Spleen (tissue), 11 donors: Measurements from ENCODE around the gene RBM23. TPM values are rescaled to one million over a fixed set of nuclear protein-coding genes. Genes with fewer than 3 reads are reported as not detected.

Source experiments
- DNase-seq: peaks from one replicate; pipeline ENCODE4 v3.0.0-alpha.2; 2020
- H3K27ac ChIP-seq, 8 donors: fragments of 200-600 bp; sonication (generic) in 7 of 8; 1 replicate in 4 of 8; 2 replicates in 4 of 8; pipeline versions ENCODE4 v1.5.0 to v1.8.0; 2016 to 2021; ENCODE audit warnings: inconsistent platforms in 4 of 8, mild to moderate bottlenecking in 4 of 8, moderate library complexity in 1 of 8
- H3K27me3 ChIP-seq, 7 donors: fragments of 200-600 bp; sonication (generic) in 6 of 7; replicated peaks in 1 of 7; 1 replicate in 4 of 7; 2 replicates in 3 of 7; pipeline versions ENCODE4 v1.5.0 to v1.8.0; 2016 to 2021; ENCODE audit warnings: inconsistent platforms in 3 of 7, mild to moderate bottlenecking in 1 of 7
- H3K36me3 ChIP-seq, 6 donors: fragments of 200-600 bp; sonication (generic) in 5 of 6; 1 replicate in 4 of 6; 2 replicates in 2 of 6; pipeline versions ENCODE4 v1.5.0 to v1.8.0; 2016 to 2021; ENCODE audit warnings: inconsistent platforms in 2 of 6
- H3K4me1 ChIP-seq, 6 donors: fragments of 200-600 bp; sonication (generic) in 5 of 6; 1 replicate in 3 of 6; 2 replicates in 3 of 6; pipeline versions ENCODE4 v1.5.0 to v1.8.0; 2016 to 2021; ENCODE audit warnings: inconsistent platforms in 3 of 6
- H3K4me3 ChIP-seq, 8 donors: fragments of 200-600 bp; sonication (generic) in 7 of 8; 1 replicate in 4 of 8; 2 replicates in 4 of 8; pipeline versions ENCODE4 v1.5.0 to v1.8.0; 2016 to 2021; ENCODE audit warnings: inconsistent platforms in 4 of 8, mild to moderate bottlenecking in 4 of 8, moderate library complexity in 2 of 8
- H3K9me3 ChIP-seq, 8 donors: fragments of 200-600 bp; sonication (generic) in 7 of 8; 1 replicate in 4 of 8; 2 replicates in 4 of 8; pipeline versions ENCODE4 v1.5.0 to v1.8.0; 2016 to 2021; ENCODE audit warnings: inconsistent platforms in 4 of 8
- CTCF ChIP-seq, 11 experiments: fragments of 200-600 bp in 7 of 11; fragments of 450-650 bp in 4 of 11; sonication (generic) in 4 of 11; IDR thresholded peaks in 8 of 11; conservative IDR thresholded peaks in 3 of 11; 1 replicate in 7 of 11; 2 replicates in 4 of 11; pipeline versions ENCODE4 v1.4.0 to v1.8.0; 2016 to 2021; ENCODE audit warnings: antibody characterized with exemption in 11 of 11, inconsistent platforms in 4 of 11, mild to moderate bottlenecking in 1 of 11
- POLR2A ChIP-seq, 3 donors: fragments of 450-650 bp; IDR thresholded peaks; one replicate each; pipeline ENCODE4 v1.5.1; 2017; ENCODE audit warnings: antibody characterized with exemption in 3 of 3, mild to moderate bottlenecking in 1 of 3
- POLR2AphosphoS5 ChIP-seq, 3 donors: sonication (generic); formaldehyde crosslinking; IDR thresholded peaks; one replicate each; pipeline ENCODE4 v1.5.1; 2017; ENCODE audit warnings: antibody characterized with exemption in 3 of 3
- WGBS, 5 donors: extraction: QIAGEN DNeasy Blood & Tissue Kit in 3 of 5; methylation state at CpG; one replicate each; pipeline versions ENCODE4 v1.1.5 to v1.1.7; 2013 to 2018; 5-methylcytosine and 5-hydroxymethylcytosine counted together
- intact Hi-C: fragments of 100-400 bp; cut with DNase I; formaldehyde crosslinking; loops from one replicate; pipeline ENCODE4 v1.15.0; 2023; ENCODE audit warnings: low total_unique reads
- polyA plus RNA-seq, 3 donors: library from polyadenylated mRNA; stranded (reverse); fragments of 200-250 nt; gene quantifications; one replicate each; pipeline ENCODE4 v1.2.1, GENCODE V29; 2013
- total RNA-seq, 7 donors: library from RNA; depleted of rRNA in 3 of 7; stranded (reverse); fragments of >200 nt in 3 of 7; fragmentation: NEBNext Ultra II Directional in 4 of 7; extraction: Animal tissue kit (Norgen Biotek cat#: 25700) in 4 of 7; gene quantifications; one replicate each; pipeline versions ENCODE4 v1.1.0 to v1.2.1, GENCODE V29; 2016 to 2021
- donor health status: healthy with polysubstance abuse.
- donor health status: DM: no; HTN: no; CAD: no; lungs with moderate emphysema.
- donor health status: DM: no; HTN: no; CAD: no.
- donor health status: Bipolar disorder and iron deficiency.
- donor health status: healthy.
- donor health status: DM: no; HTN: no; CAD: no.
- donor health status: DM: yes; HTN: yes; CAD: no.

RBM23 gene
- total and polyA plus RNA-seq, 10 donors, result 19.0 to 875 (median 93.2) TPM

- WGBS, 5 donors, result 82 to 93% (median 91%) methylated on average over 3 of the region's 3 CpGs
- Histone ChIP-seq H3K4me1 (peaks cover 0 to 14% (median 6%) of the 10 kb centered on the region in 6 donors), H3K27me3 (no peaks in the 10 kb centered on the region), H3K4me3 (no peak overlapping the region), H3K36me3 (peaks cover 0 to 75% (median 19%) of the 10 kb centered on the region in 6 donors), H3K27ac (no peak overlapping the region), H3K9me3 (no peaks in the 10 kb centered on the region)
- intact Hi-C loops, result no loop called here
- no peak for DNase-seq
- no peak for TF ChIP-seq POLR2A (IDR thresholded peaks at IDR 0.05)
- TF ChIP-seq POLR2AphosphoS5 (IDR thresholded peaks at IDR 0.05), result no peak
- no peak for TF ChIP-seq CTCF (IDR thresholded peaks at IDR 0.05 in 8 of 11, conservative IDR thresholded peaks at IDR 0.05 in 3 of 11)
Observed at GRCh38 chr14:22896760-22897159, 22.2 kb downstream of the RBM23 start.

GRCh38 chr14:22896356-22896755 lies 22.6 kb downstream of the RBM23 start:
- intact Hi-C loops, result no loop called here
- no peak overlapping the region for H3K4me3 ChIP-seq
- DNase-seq, result no peak
- peaks cover 0 to 71% (median 15%) of the 10 kb centered on the region in 6 donors for H3K36me3 ChIP-seq
- H3K4me1 ChIP-seq, result peaks cover 0 to 14% (median 6%) of the 10 kb centered on the region in 6 donors
- no peaks in the 10 kb centered on the region for H3K9me3 ChIP-seq
- H3K27me3 ChIP-seq, result no peaks in the 10 kb centered on the region
- no peak overlapping the region for H3K27ac ChIP-seq
- TF ChIP-seq POLR2AphosphoS5 (IDR thresholded peaks at IDR 0.05), result no peak
- no peak for TF ChIP-seq CTCF (IDR thresholded peaks at IDR 0.05 in 8 of 11, conservative IDR thresholded peaks at IDR 0.05 in 3 of 11)
- TF ChIP-seq POLR2A (IDR thresholded peaks at IDR 0.05), result no peak
- 65 to 84% (median 78%) methylated on average over 5 of the region's 5 CpGs for WGBS, 5 donors

- no peak overlapping the region for H3K27ac ChIP-seq
- no peaks in the 10 kb centered on the region for H3K9me3 ChIP-seq
- peaks cover 0 to 61% (median 5%) of the 10 kb centered on the region in 6 donors for H3K36me3 ChIP-seq
- WGBS, 5 donors, result 81 to 100% (median 94%) methylated on average over 1 of the region's 1 CpG
- H3K27me3 ChIP-seq, result no peaks in the 10 kb centered on the region
- H3K4me1 ChIP-seq, result peaks cover 0 to 10% (median 4%) of the 10 kb centered on the region in 6 donors
- TF ChIP-seq CTCF (IDR thresholded peaks at IDR 0.05 in 8 of 11, conservative IDR thresholded peaks at IDR 0.05 in 3 of 11) (no peak), POLR2AphosphoS5 (IDR thresholded peaks at IDR 0.05) (no peak), POLR2A (IDR thresholded peaks at IDR 0.05) (no peak)
- no peak for DNase-seq
- no peak overlapping the region for H3K4me3 ChIP-seq
- intact Hi-C loops, result no loop called here
Observed at GRCh38 chr14:22895402-22895801, 23.5 kb downstream of the RBM23 start.

GRCh38 chr14:22893706-22894105 lies 25.2 kb downstream of the RBM23 start:
- no peak for TF ChIP-seq CTCF (IDR thresholded peaks at IDR 0.05 in 8 of 11, conservative IDR thresholded peaks at IDR 0.05 in 3 of 11)
- no peak for TF ChIP-seq POLR2AphosphoS5 (IDR thresholded peaks at IDR 0.05)
- TF ChIP-seq POLR2A (IDR thresholded peaks at IDR 0.05), result no peak
- WGBS, 5 donors, result 82 to 92% (median 88%) methylated on average over 4 of the region's 4 CpGs
- no peak for DNase-seq
- Histone ChIP-seq H3K27ac (no peak overlapping the region), H3K36me3 (peaks cover 0 to 46% (median 0%) of the 10 kb centered on the region in 6 donors), H3K4me3 (no peak overlapping the region), H3K4me1 (peaks cover 0 to 10% (median 6%) of the 10 kb centered on the region in 6 donors), H3K9me3 (no peaks in the 10 kb centered on the region), H3K27me3 (no peaks in the 10 kb centered on the region)
- intact Hi-C loops, result no loop called here
